ENCODE data around the gene RNU5D-1. TPM values are rescaled to one million over a fixed set of nuclear protein-coding genes. Genes with fewer than 3 reads are reported as not detected.

RNU5D-1 gene
- total and polyA plus RNA-seq, 2 of the 13 experiments (the other 11 are each of a cell fraction or from before 2014, with no cell fraction given) = 165 TPM; not detected in 1

GRCh38 chr1:44739307-44740178 lies 8.6 kb upstream of the RNU5D-1 start, which contains the start of gene KIF2C (continued):
- no peak for TF ChIP-seq TAF15 (IDR thresholded peaks at IDR 0.05; ENCODE audit: low read depth, low read length, poor library complexity, severe bottlenecking)
- no peak for TF ChIP-seq CBX5 (CRISPR knock-in tag; IDR thresholded peaks at IDR 0.05; ENCODE audit: borderline replicate concordance)
- no peak for TF ChIP-seq ZNF441 (CRISPR knock-in tag; IDR thresholded peaks at IDR 0.05; ENCODE audit: borderline replicate concordance)
- peak; percentile 62 for TF ChIP-seq ZMYM3 (CRISPR knock-in tag; IDR thresholded peaks at IDR 0.05)
- TF ChIP-seq ZNF652 (CRISPR knock-in tag; IDR thresholded peaks at IDR 0.05; ENCODE audit: borderline replicate concordance, low read depth) = no peak
- TF ChIP-seq ASH2L (IDR thresholded peaks at IDR 0.05; ENCODE audit: insufficient read length, low read depth, low read length) = no peak
- TF ChIP-seq KLF6 (CRISPR knock-in tag; IDR thresholded peaks at IDR 0.05) = peak; percentile 66; the same call in 1 of the 2 replicates
- peak; percentile 80 for TF ChIP-seq POGK (CRISPR knock-in tag; conservative IDR thresholded peaks at IDR 0.05)
- TF ChIP-seq NFKBIZ (CRISPR knock-in tag; IDR thresholded peaks at IDR 0.05) = no peak
- TF ChIP-seq HNF4A (CRISPR knock-in tag; IDR thresholded peaks at IDR 0.05) = no peak
- TF ChIP-seq ZNF569 (CRISPR knock-in tag; IDR thresholded peaks at IDR 0.05; ENCODE audit: borderline replicate concordance) = no peak; the same call in 1 of the 2 replicates
- peak; percentile 81; the same call in 1 of the 2 replicates for TF ChIP-seq SMAD3 (CRISPR knock-in tag; IDR thresholded peaks at IDR 0.05)
- TF ChIP-seq SMYD3 (CRISPR knock-in tag; IDR thresholded peaks at IDR 0.05) = peak; percentile 97
- peak; percentile 46; the same call in 1 of the 2 replicates for TF ChIP-seq ZNF784 (CRISPR knock-in tag; IDR thresholded peaks at IDR 0.05; ENCODE audit: borderline replicate concordance)
- TF ChIP-seq PAX8 (CRISPR knock-in tag; IDR thresholded peaks at IDR 0.05; ENCODE audit: borderline replicate concordance) = no peak
- peak; percentile 21; the same call in 1 of the 2 replicates for TF ChIP-seq ZNF446 (CRISPR knock-in tag; IDR thresholded peaks at IDR 0.05)
- TF ChIP-seq ARID4A (CRISPR knock-in tag; IDR thresholded peaks at IDR 0.05; ENCODE audit: borderline replicate concordance) = peak; percentile 100
- no peak for TF ChIP-seq ZBTB38 (CRISPR knock-in tag; IDR thresholded peaks at IDR 0.05)
- 0 out of 2 replicates have a peak, but pooled peaks have one; percentile 63 for TF ChIP-seq MTERF4 (CRISPR knock-in tag; IDR thresholded peaks at IDR 0.05)
- TF ChIP-seq ZSCAN21 (CRISPR knock-in tag; IDR thresholded peaks at IDR 0.05; ENCODE audit: borderline replicate concordance) = peak; percentile 64; the same call in 1 of the 2 replicates
- no peak for TF ChIP-seq PPARG (CRISPR knock-in tag; conservative IDR thresholded peaks at IDR 0.05)

All from HepG2 (cell line).